Coronary artery (tissue), 2 donors: Measurements from ENCODE around the gene NOTCH2.
"Not testable (repeated sequence)": the region's sequence is repeated elsewhere in the genome, so short reads cannot be mapped to it uniquely, and the experiment has no call there.

ENCODE experiments used
- DNase-seq: peaks from one replicate; pipeline ENCODE4 v3.0.0-alpha.2; 2017; ENCODE audit warnings: low spot score
- H3K27ac ChIP-seq, 2 donors: fragments of 200-600 bp; sonication (generic); one replicate each; pipeline ENCODE4 v1.5.1; 2016 to 2019
- H3K4me3 ChIP-seq: fragments of 200-600 bp; sonication (generic); 2 replicates; pipeline ENCODE4 v1.5.1; 2016; ENCODE audit warnings: mild to moderate bottlenecking, moderate library complexity
- TF ChIP-seq, protein P1 (sequence below): fragments of 200-600 bp; sonication (generic); IDR thresholded peaks from one replicate; pipeline ENCODE4 v1.5.1; 2019; ENCODE audit warnings: antibody characterized with exemption

The NOTCH2 gene

DNA sequence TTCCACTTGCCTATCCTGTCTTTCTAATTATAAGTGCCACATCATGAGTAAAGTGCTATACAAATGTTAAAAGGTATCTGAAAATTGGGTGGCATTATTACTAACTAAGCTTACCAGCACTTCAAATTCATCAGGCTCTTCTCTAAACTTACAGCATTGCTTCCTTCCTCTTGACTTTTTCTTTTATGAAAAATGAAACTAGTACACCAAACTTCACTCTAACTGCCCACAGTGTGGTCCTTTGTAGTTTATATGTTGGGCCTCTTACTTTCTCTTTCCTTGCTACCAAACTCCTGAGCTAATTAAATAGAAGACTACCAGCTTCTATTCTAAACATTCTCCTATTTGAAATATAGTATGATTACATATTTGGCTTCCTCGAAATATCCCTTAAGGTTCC is 81.8 kb downstream of the NOTCH2 start:
- no peak for DNase-seq
- TF ChIP-seq, protein P1, sequence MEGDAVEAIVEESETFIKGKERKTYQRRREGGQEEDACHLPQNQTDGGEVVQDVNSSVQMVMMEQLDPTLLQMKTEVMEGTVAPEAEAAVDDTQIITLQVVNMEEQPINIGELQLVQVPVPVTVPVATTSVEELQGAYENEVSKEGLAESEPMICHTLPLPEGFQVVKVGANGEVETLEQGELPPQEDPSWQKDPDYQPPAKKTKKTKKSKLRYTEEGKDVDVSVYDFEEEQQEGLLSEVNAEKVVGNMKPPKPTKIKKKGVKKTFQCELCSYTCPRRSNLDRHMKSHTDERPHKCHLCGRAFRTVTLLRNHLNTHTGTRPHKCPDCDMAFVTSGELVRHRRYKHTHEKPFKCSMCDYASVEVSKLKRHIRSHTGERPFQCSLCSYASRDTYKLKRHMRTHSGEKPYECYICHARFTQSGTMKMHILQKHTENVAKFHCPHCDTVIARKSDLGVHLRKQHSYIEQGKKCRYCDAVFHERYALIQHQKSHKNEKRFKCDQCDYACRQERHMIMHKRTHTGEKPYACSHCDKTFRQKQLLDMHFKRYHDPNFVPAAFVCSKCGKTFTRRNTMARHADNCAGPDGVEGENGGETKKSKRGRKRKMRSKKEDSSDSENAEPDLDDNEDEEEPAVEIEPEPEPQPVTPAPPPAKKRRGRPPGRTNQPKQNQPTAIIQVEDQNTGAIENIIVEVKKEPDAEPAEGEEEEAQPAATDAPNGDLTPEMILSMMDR, result no peak
- H3K4me3 ChIP-seq, result no peak overlapping the region
- H3K27ac ChIP-seq, result peak overlapping the region; percentile 70 to 81

DNA sequence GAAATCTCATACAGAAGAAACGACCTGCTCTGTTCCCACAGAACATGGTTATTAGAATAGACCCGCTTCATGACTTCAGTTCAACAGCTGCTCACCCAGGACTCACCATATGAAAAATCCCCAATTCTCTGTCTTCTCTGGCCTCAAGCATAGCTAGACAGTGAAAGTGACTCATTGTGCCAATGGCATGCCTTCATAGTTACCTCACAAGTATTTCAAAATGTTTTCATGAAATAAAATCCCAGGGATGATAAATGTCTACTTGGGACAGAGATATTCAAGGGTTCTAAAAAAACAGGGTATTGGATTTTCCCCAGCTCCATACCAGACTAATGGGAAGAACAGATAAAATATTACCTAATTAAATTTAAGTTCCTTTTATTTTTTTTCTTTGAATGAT is 82.3 kb downstream of the NOTCH2 start:
- no peak overlapping the region for H3K4me3 ChIP-seq
- H3K27ac ChIP-seq, result peak overlapping the region; percentile 70 to 81
- TF ChIP-seq, protein P1, result no peak
- no peak for DNase-seq

DNA sequence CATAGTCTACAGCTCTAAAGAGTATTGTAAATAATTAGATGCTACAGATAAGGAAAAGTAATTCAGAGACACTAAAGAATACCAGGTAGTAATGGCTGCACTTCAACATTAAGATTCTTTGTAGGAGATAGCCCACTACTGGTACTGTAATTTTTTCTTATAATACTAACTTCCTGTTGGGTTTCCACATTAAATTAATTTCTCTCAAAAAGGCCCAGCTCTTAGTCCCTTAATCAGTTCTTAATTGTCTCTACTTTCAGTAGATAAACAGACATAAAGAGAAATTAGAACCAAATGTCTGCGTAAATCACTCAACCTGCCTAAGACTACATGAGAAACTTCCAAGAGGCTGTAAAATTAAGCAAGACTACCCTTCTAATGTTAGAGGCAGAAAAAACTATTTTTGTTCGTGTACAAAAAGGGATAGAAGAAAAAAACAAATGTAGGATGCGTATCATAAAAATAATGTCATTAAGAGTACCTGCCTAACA is 83.4 kb downstream of the NOTCH2 start:
- DNase-seq, result no peak
- Histone ChIP-seq H3K27ac (peak overlapping the region; percentile 70 to 81), H3K4me3 (no peak overlapping the region)
- TF ChIP-seq, protein P1, result no peak

DNA sequence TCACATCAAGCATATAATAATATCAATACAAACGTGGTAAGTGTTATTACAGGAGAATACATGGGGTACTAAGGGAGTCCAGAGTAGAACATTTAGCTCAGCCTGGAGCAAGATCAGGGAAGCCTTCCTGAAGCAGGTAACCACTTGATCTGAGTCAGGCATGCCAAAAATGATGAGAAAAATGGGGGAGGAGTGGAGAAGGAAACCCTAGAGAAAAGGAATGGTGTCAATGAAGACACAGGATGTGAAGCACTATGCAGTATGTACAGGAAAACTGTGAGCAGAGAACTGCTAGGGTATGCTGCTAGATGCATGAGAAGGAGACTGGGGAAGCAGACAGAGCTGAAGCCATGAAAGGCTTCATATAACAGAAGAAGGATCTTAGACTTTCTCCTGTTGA is 84.7 kb downstream of the NOTCH2 start:
- Histone ChIP-seq H3K27ac (peak overlapping the region in 1 of 2 donors; percentile 14), H3K4me3 (no peak overlapping the region)
- TF ChIP-seq, protein P1, result no peak
- DNase-seq, result no peak

DNA sequence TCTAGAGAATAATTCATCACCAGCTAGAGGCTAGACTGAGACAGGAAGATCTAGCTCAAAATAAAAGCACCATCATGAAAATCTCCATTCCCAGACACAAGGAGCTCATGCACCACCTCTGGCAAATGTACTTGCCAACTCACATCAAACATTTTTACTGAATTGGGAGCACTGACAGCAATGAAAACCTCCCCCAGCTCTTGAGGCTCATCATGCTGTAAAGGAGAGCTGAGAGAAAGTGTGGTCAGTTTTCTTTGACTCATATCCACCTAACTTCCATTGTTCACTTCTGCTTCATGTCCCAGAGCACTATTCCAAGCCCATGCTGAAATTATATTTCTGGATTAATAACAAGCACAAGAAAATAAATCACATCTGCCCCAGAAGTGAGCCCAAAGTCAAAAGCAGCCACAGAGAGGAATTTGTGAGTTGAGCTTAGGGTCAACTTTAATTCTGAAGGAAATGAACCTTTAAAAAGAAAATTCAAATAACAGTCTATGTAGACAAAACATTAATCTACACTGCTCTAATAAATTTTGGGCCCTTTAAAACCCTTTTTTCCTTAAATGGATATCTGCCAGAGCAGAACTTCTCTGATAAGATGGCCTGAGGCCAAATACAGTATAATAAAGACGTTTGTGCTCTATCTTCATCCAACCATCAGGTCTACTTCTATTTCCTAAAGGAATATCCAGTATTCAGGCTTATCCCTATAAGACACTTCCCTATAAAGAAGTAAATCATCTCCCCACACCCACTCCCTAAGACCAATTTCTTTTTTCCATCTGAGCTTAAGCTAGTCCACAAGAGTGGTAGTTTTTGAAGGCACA is 87.3 kb downstream of the NOTCH2 start:
- Histone ChIP-seq H3K27ac (peak overlapping the region; percentile 18 to 37), H3K4me3 (no peak overlapping the region)
- TF ChIP-seq, protein P1, result no peak
- DNase-seq, result no peak

DNA sequence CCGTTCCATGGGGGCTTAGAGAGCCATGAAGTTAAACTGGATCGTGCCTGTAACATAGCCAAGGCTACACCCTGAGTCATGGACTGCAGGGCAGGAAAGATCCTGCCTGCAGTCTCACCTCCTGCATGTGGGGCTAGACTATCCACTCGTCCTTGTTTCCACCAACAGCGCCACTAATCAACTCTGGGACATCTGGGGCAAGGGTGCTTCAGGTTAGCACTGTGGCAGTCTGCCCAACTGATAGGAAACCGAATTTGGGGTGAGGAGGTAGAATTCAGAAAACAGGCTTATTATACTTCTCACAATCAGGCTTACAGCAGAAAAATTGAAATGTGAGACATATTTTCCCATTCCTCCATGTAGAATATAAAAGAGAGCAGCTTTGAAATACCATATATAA is 88.0 kb downstream of the NOTCH2 start:
- Histone ChIP-seq H3K27ac (peak overlapping the region; percentile 20 to 26), H3K4me3 (no peak overlapping the region)
- no peak for DNase-seq
- TF ChIP-seq, protein P1, result no peak

DNA sequence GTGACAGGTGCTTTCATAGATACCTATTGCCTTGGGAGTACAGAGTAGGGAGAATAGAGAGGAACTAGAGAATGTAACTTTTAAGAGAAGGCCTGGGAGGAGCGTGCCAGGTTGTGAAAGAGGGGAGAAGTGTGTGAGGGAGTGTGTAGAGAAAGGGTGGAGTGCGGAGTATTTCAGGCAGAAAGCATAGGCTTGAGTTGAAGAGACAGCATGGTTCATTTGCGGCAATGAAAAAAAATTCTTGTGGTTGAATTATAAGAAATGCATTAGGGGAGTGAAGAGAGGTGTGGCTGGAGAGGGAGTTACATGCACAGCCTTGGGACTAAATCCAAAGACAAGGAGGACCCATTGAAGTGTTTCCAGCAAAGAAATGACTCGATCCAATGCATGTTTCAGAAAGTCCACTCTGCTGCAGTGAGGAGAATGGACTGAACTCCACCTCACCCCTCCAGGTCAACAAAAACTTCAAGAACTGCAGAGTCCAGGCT is 91.4 kb downstream of the NOTCH2 start:
- TF ChIP-seq, protein P1, result no peak
- Histone ChIP-seq H3K4me3 (no peak overlapping the region), H3K27ac (no peak overlapping the region)
- no peak for DNase-seq

DNA sequence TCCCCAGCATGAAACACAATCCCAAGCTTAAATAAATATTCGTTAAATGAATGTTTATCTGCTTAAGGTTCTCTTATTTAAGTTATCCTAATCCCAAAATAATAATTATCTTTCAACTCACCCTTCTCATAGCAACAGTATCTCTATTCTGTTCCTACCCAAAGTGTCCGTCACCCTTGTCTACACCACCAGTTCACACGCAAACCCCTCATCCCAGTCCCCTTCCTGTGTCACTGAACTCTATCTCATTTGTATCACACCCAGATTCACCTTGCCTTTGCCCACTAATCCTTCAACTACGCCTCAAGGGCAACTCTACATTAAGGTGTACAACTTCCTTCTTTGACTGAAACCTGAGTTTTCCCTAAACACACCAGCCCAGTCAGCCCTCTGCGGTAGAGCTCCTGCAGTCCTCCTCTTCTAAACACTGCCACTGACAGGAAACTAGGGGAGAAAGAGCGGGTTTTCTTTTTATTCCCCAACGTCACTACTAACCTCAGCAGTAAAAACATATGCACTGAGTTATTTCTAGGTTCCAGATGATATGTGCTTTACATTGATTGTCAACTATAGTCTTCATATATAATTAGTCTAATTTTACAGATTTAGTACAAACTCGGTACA is 92.2 kb downstream of the NOTCH2 start:
- not testable (repeated sequence) for H3K4me3 ChIP-seq, DNase-seq, H3K27ac ChIP-seq

DNA sequence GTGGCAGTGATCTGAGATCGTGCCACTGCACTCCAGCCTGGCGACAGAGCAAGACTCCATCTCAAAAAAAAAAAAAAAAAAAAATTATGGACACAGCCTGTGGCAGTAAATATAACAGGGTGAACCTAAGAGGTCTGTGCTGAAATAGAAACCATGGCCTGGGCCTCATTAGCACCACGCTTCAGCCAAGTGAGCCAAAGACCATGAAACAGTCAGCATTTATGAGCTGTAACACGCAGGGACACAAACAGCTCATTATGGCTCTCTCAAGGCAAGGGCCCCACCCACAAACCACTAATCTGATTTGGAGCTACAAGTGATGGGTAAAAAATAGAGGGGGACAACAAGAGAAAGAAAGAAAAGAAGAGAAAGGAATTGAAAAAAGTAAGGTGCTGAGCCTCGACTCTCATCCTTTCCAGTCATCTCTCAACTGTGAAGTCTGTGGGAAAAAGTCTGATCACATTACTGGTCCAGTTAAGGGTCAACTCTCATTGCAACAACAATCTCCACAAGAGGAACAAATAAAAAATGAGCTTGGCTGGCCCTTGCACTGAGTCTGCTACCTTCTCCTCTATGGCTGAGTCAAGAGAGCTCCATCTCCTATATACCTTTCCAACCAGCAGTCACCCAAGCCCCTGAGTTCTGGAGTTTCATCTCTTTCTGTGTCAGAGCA is 93.7 kb downstream of the NOTCH2 start:
- H3K4me3 ChIP-seq, H3K27ac ChIP-seq, DNase-seq: not testable (repeated sequence)
